BJ (cell line): ENCODE results near the gene LINGO1. TPM values are rescaled to one million over a fixed set of nuclear protein-coding genes. Genes with fewer than 3 reads are reported as not detected.
A peak's percentile ranks its signal among the peaks of the same experiment; 100 is the strongest.

ENCODE experiments used
- CTCF ChIA-PET: fragments of 350-600 bp; formaldehyde crosslinking; extraction: SDS; loops from one replicate; lab custom pipeline; 2021; ENCODE audit warnings: antibody characterized with exemption, inconsistent platforms; lab: Yijun Ruan, JAX
- POLR2A ChIA-PET: fragments of 300-600 bp; sonication (Branson Sonifier 250); formaldehyde crosslinking; extraction: SDS; loops from one replicate; lab custom pipeline; 2021; ENCODE audit warnings: antibody characterized with exemption; lab: Charles Lee
- DNase-seq: peaks from one replicate; pipeline ENCODE4 v3.0.0-alpha.2; 2011; ENCODE audit warnings: low read depth
- H3K27me3 ChIP-seq: 2 replicates; pipeline ENCODE4 v1.6.0; 2011; ENCODE audit warnings: low read length; ENCODE audit not compliant: control insufficient read depth, insufficient read depth
- H3K36me3 ChIP-seq: 2 replicates; pipeline ENCODE4 v1.5.1; 2011; ENCODE audit warnings: low read length; ENCODE audit not compliant: control insufficient read depth, insufficient read depth
- H3K4me3 ChIP-seq: 2 replicates; pipeline ENCODE4 v1.5.1; 2011; ENCODE audit warnings: low read depth, mild to moderate bottlenecking, control low read depth, low read length
- polyA plus RNA-seq: library from polyadenylated mRNA; depleted of rRNA; stranded (reverse); fragments of >200 nt; gene quantifications from 2 replicates; pipeline ENCODE4 v1.2.3, GENCODE V29; 2011
- TF ChIP-seq, protein P1 (sequence below): IDR thresholded peaks from 2 replicates; pipeline ENCODE4 v1.5.1; 2011; ENCODE audit warnings: low read depth, mild to moderate bottlenecking, control low read depth, inconsistent platforms, low read length, moderate library complexity; ENCODE audit not compliant: insufficient read depth

Gene LINGO1
- polyA plus RNA-seq, 1 experiment = not detected

DNA sequence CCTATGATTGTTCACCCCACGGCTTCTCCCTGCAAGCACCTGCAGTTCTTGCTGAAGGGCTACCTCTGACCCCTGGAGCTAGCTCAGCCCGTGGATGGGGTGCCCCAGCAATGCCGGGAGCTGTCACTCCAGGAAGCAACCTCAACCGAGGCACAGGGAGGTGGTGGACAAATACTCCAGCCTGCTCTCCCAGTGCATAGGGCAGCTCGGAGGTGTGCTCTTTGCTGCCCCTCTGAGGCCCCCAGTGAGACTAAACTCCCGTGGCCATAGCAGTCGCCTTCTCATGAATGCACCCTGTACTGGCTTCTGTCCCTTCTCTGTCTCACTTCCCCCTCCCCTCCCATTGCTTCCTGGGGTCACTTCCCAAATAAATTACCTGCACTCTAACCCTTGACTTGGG, 48.5 kb downstream of the LINGO1 start:
- Histone ChIP-seq H3K36me3 (no peaks in the 10 kb centered on the region), H3K4me3 (no peak overlapping the region), H3K27me3 (peaks cover 3% of the 10 kb centered on the region)
- ChIA-PET CTCF (interaction anchor here (0.9 kb wide), 1 partner anchor 20 kb away, joined by 3 read pairs; no protein-coding TSS in a partner anchor), POLR2A (no interaction called here)
- no peak for DNase-seq
- TF ChIP-seq, protein P1, sequence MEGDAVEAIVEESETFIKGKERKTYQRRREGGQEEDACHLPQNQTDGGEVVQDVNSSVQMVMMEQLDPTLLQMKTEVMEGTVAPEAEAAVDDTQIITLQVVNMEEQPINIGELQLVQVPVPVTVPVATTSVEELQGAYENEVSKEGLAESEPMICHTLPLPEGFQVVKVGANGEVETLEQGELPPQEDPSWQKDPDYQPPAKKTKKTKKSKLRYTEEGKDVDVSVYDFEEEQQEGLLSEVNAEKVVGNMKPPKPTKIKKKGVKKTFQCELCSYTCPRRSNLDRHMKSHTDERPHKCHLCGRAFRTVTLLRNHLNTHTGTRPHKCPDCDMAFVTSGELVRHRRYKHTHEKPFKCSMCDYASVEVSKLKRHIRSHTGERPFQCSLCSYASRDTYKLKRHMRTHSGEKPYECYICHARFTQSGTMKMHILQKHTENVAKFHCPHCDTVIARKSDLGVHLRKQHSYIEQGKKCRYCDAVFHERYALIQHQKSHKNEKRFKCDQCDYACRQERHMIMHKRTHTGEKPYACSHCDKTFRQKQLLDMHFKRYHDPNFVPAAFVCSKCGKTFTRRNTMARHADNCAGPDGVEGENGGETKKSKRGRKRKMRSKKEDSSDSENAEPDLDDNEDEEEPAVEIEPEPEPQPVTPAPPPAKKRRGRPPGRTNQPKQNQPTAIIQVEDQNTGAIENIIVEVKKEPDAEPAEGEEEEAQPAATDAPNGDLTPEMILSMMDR = peak; percentile 32

DNA sequence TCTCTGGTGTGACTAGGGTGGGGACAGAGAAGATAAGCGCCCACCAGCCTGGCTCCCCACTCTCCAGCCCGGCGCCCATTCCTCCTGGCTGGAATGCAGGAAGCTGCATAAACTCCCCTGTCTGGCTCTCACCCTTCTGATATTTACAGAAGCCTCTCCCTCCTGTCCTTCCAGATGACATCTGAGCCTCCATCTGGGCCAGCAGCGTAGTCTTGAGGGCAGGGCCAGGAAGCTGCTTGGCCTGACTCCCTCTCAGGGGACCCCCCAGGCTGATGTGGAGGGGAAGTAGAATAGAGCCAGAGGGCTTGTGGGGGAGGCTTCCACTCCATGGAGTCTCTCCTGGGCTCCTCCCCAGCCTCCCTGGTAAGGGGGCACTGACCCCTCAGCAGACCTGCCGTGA, 49.9 kb downstream of the LINGO1 start:
- CTCF ChIA-PET = no interaction called here
- H3K27me3 ChIP-seq = peaks cover 3% of the 10 kb centered on the region
- TF ChIP-seq, protein P1 = no peak
- no peak overlapping the region for H3K4me3 ChIP-seq
- DNase-seq = no peak
- POLR2A ChIA-PET = interaction anchor here (0.6 kb wide), 1 partner anchor 422 kb away, joined by 3 read pairs; no protein-coding TSS in a partner anchor
- no peaks in the 10 kb centered on the region for H3K36me3 ChIP-seq

DNA sequence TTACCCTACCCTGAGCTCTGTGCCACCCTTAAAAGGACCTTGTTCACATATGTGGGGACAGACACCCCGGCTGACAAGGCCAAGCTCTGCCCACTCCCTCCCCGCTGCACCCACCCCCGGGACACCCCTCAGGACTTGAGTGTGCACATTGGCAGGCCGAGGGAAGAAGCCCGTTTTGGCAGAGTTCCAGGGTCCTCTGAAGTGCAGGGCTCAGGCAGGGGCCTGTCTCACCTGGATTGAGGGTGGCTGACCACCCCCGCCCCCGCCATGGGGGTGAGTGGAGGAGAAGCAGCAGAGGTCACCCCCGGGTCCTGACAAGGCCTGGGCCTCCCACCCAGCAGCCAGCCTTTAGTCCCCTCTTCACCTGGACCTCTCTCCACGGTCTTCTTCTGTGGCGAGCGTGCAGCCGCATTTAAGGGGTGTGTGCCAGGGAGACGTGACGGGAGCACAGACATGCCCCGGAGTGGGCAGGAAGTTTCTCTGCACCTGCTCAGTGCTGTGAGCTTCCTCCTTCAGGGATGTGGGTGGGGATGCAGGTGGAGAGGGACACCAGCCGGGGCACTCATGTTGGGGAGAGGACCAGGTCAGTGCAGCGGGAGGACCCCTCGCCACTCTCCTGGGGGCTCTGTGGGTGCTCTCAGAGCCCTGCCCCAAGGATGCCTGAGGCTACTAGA, 50.7 kb downstream of the LINGO1 start:
- ChIA-PET POLR2A (no interaction called here), CTCF (no interaction called here)
- TF ChIP-seq, protein P1 = no peak
- H3K36me3 ChIP-seq = no peaks in the 10 kb centered on the region
- H3K27me3 ChIP-seq = peaks cover 3% of the 10 kb centered on the region
- no peak overlapping the region for H3K4me3 ChIP-seq
- no peak for DNase-seq

GRCh38 chr15:77580996-77581682, 51.6 kb downstream of the LINGO1 start:
- H3K4me3 ChIP-seq = no peak overlapping the region
- DNase-seq = no peak
- ChIA-PET CTCF (interaction anchor here (1.6 kb wide), 1 partner anchor 14 kb away, joined by 4 read pairs; no protein-coding TSS in a partner anchor), POLR2A (no interaction called here)
- TF ChIP-seq, protein P1 = no peak
- H3K27me3 ChIP-seq = peaks cover 6% of the 10 kb centered on the region
- no peaks in the 10 kb centered on the region for H3K36me3 ChIP-seq

GRCh38 chr15:77579498-77580188, 53.1 kb downstream of the LINGO1 start:
- Histone ChIP-seq H3K4me3 (no peak overlapping the region), H3K36me3 (no peaks in the 10 kb centered on the region), H3K27me3 (peaks cover 9% of the 10 kb centered on the region)
- DNase-seq = no peak
- ChIA-PET POLR2A (no interaction called here), CTCF (interaction anchor here (1.6 kb wide), 1 partner anchor 12 kb away, joined by 4 read pairs; no protein-coding TSS in a partner anchor)
- TF ChIP-seq, protein P1 = no peak
